Activated CD8-positive, alpha-beta memory T cell treated with anti-CD3 and anti-CD28 coated beads for 48 hours (primary cell): ENCODE results near the gene ANKIB1.
"Not testable (repeated sequence)": the region's sequence is repeated elsewhere in the genome, so short reads cannot be mapped to it uniquely, and the experiment has no call there.

ENCODE experiments used
- DNase-seq, 3 experiments: peaks; one replicate each; pipeline ENCODE4 v3.0.0-alpha.2; 2020; ENCODE audit warnings: low read depth in 2 of 3, low spot score in 2 of 3

Gene ANKIB1

DNA sequence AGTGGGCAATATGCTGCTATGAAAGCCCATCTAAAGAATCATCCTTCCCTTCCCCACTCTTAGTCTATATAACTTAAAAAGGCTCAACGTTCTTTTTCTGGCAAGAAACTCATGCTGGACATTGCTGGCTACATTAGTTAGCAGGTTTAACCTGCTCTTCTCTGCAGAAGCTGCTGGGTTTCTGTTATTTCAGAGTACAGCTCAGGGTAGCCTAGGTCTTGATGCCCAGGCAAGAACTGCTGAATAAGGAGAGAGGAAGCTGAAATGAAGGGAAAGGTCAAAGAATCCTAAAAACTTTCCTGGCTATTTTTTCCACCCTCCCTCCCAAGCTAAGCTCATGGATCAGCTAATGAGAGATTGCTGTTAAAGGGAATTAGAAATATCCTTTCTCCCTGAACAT lies 79.4 kb downstream of the ANKIB1 start:
- no peak for DNase-seq

DNA sequence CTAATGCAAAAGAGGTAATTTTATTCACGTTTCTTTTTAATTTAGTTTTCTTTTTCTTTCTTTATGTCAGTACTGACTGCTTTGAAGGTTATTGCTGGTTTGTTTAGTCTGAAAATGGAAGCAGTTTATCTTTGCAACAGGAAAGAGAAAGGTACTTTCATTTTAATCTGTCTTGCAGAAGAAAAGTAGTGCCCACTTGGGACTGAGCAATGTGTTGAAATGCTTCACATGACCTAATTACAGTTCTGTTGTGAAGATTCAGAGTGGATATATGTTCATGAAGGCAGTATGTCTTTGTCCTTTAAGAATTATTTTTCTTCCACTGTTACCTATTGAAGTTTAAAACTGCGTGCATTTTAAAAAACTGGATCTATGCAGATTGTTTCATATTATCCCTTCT lies 80.1 kb downstream of the ANKIB1 start:
- DNase-seq = no peak

DNA sequence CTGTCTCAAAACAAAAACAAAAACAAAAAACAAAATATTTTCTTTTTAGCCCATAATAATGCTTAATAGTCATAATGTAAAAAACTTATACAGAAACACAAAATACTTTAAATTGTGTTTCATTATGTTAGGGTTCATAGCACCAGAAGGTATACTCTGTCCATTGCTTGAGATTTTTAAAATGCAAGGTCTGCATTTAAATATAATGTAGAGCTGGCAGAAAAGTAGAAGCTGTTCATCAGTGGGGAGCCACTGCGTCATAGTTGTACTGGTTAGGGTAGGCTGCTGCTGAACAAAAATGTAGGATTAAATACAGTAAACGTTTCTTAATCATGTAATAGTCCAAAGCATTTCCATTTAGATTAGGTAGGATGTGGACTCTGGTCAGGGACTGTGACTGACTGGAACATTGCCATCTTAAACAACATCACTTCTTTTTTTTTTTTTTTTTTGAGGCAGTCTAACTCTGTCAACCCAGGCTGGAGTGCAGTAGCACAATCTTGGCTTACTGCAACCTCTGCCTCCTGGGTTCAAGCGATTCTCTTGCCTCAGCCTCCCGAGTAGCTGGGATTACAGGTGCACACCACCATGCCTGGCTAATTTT lies 85.2 kb downstream of the ANKIB1 start:
- no peak for DNase-seq

DNA sequence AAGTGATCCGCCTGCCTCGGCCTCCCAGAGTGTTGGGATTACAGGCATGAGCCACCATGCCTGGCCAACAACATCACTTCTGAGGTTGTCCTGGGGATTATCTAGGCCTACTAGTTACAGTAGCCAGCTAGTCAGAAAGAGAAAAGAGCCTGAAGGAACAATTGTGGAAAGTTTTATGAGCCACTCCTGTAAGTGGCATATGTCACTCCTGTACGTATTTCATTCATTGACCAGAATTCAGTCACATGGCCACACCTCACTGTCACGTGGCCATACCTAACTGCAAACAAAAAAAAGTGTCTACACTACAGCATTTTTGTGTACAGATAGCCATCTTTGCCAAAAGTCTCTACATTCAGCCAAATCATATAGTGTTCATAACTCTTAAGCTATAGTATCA lies 85.7 kb downstream of the ANKIB1 start:
- no peak for DNase-seq

- no peak for DNase-seq
Observed at GRCh38 chr7:92332782-92333181, 87.0 kb downstream of the ANKIB1 start.

- DNase-seq = no peak
Observed at GRCh38 chr7:92333866-92334265, 88.1 kb downstream of the ANKIB1 start.

- no peak for DNase-seq
Observed at GRCh38 chr7:92335574-92335973, 89.8 kb downstream of the ANKIB1 start.

GRCh38 chr7:92336662-92337340 lies 91.0 kb downstream of the ANKIB1 start:
- no peak for DNase-seq

GRCh38 chr7:92340016-92340415 lies 94.2 kb downstream of the ANKIB1 start:
- DNase-seq = no peak

DNA sequence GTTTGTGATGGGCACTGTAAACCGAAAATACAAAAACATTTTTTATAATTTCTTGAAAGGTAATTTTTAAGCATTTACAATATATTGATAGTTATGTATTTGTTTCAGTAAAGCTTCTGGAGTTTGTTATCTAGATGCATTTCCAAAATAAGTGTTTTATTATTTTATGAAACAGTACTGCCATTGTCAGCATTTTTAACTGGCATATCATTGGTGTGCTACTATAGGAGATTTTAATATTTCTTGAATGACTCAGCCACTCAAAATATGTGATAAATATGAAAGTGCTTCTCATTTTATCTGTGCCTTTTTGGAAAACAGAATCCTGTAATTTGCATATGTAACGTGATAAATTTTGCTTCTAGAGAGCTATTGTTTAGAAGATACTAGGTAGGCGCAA lies 97.9 kb downstream of the ANKIB1 start:
- DNase-seq = no peak

- no peak for DNase-seq
Observed at GRCh38 chr7:92352009-92352408, 106.2 kb downstream of the ANKIB1 start.

DNA sequence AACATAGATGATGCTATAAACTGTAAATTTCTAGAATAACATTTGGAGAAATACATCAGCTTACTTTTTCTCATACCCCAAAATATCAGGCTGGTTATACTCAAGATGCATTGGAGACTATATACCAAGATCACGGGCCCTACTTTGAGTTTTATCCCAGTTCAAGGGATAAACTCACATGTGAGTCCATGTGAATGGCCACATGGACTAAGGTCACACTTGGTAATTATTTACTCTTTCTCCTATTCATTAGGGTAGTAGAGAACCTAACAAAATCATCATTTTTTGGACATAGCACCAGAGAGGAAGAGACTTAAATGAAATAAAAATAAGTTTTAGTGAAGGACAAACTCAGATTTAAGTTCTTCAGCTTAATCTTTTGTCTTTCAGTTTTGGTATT lies 108.4 kb downstream of the ANKIB1 start:
- DNase-seq = no peak

GRCh38 chr7:92356406-92356805 lies 110.6 kb downstream of the ANKIB1 start:
- DNase-seq = no peak

DNA sequence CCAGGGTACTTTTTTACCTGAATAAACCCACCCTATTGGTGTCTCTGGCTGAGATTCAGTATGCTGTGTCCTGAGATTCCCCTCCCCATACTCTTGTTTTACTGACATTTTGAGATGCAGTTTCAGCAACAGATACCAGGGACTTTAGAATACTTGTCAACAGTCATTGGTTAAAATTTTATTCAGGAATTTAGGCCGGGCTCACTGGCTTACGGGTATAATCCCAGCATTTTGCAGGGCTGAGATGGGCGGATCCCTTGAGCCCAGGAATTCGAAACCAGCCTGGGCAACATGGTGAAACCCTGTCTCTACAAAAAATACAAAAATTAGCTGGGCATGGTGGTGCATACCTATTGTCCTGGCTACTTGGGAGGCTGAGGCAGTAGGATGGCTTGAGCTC lies 111.5 kb downstream of the ANKIB1 start:
- no peak for DNase-seq

DNA sequence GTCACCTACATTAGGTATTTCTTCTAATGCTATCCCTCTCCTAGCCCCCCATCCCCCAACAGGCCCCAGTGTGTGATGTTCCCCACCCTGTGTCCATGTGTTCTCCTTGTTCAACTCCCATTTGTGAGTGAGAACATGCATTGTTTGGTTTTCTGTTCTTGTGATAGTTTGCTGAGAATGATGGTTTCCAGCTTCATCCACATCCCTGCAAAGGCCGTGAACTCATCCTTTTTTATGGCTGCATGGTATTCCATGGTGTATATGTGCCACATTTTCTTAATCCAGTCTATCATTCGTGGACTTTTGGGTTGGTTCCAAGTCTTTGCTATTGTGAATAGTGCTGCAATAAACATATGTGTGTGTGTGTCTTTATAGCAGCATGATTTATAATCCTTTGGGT lies 113.4 kb downstream of the ANKIB1 start:
- DNase-seq = not testable (repeated sequence)

- DNase-seq = no peak
Observed at GRCh38 chr7:92359801-92360200, 114.0 kb downstream of the ANKIB1 start.

DNA sequence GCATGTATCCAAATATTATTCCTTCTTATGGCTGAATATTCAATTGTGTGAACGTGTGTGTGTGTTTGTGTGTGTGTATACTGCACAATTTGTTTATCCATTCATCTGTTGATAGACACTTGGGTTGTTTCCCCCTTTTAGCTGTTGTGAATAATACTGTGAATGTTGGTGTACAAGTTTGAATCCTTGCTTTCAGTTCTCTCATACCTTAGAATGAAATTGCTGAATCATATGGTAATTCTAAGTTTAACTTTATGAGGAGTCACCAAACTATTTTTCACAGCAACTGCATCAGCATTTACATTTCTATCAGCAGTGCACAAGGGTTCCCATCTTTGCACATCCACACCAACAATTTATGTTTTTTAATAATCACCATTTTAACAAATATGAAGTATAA lies 114.6 kb downstream of the ANKIB1 start:
- no peak for DNase-seq

- DNase-seq = no peak
Observed at GRCh38 chr7:92362131-92362530, 116.4 kb downstream of the ANKIB1 start.

DNA sequence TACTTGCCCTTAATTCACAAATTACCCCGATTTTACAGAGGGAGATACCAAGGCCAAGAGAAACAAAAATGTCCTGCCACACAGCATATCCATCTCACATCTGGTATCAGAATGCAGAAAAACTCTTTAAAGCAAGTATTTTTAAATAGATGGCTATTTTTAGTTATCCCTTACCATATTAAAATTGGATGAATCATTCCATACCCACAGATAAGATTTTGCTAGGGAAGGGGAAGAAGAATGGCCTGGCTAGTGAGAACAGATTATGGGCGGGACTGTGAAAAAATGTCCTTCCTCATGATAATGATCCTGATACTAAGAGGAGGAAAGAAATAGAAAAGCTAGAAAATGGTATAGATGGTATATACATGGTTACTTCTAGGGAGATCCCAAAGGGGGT lies 121.0 kb downstream of the ANKIB1 start:
- no peak for DNase-seq

DNA sequence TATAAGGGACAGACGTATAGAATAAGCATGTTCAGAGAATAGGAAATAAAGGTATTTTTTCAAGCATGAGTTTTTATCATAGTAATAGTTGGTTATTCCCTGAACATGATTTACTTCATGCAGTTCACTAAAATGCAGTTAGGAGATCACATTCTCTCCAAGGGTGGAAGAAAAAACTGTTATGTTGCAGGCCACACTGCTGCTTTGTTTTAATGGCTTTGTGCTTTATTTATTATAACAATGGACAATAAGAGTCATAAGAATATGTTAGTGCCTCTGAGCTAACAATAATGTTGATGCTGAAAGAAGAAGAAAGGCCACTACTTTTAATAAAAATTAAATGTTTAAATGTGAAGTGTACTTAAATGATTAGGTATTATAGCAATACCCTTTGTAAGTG lies 123.0 kb downstream of the ANKIB1 start:
- no peak for DNase-seq

DNA sequence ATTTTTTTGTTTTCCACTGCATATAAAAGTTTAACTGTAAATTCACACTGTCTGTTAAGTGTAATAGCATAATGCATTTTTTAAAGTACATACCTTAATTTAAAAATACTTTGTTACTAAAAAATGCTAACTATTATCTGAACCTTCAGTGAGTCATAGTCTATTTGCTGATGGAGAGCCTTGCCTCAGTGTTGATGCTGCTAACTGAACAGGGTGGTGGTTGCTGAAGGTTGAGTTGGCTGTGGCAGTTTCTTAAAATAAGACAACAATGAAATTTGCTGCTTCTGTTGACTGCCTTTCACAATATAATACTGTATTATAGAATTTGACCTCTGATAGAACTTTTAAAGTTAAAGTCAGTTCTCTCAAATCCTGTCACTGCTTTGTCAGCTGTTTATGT lies 129.2 kb downstream of the ANKIB1 start:
- no peak for DNase-seq

DNA sequence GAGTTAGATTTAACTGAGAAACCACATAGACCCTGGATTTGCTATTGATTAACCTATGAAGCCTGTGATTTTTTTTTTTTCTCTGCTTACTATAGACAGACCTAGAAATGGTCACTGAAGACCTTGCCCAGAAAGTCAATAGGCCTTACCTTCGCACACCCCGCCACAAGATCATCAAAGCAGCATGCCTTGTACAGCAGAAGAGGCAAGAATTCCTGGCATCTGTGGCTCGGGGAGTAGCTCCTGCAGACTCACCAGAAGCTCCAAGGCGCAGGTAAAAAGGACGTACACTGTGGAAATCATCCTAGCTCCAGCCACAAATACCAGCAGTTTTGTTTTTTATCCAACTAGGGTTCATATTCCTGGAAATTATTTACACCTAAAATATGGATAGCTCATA lies 145.3 kb downstream of the ANKIB1 start:
- DNase-seq = no peak

- DNase-seq = no peak
Observed at GRCh38 chr7:92397542-92397941, 151.8 kb downstream of the ANKIB1 start.
